IMR-90 (cell line): Measurements from ENCODE around the gene TSKU. TPM values are rescaled to one million over a fixed set of nuclear protein-coding genes. Genes with fewer than 3 reads are reported as not detected.

Experiments used
- ATAC-seq: fragments of 200-7000 bp; cut with Tn5 transposase; 2 replicates; pipeline ENCODE4 v1.9.1; 2020; ENCODE audit warnings: low read depth, mild to moderate bottlenecking, moderate library complexity
- BruUV-seq: library from RNA; stranded (reverse); fragments of 400-500 nt; replicated peaks from 2 replicates; lab custom pipeline; 2021; lab: Mats Ljungman, UMichigan
- CTCF ChIA-PET: fragments of 300-600 bp; formaldehyde crosslinking; extraction: SDS; loops from one replicate; lab custom pipeline; 2021; ENCODE audit warnings: antibody characterized with exemption; lab: Yijun Ruan, JAX
- POLR2A ChIA-PET: fragments of 300-600 bp; sonication (Branson Sonifier 250); formaldehyde crosslinking; loops from one replicate; lab custom pipeline; 2022; ENCODE audit warnings: antibody characterized with exemption; ENCODE audit not compliant: unreplicated experiment; lab: Charles Lee
- DNase-seq: peaks from one replicate; pipeline ENCODE4 v3.0.0; 2013
- H2AFZ ChIP-seq: replicated peaks from 2 replicates; pipeline ENCODE3; 2013; ENCODE audit warnings: low read length, mild to moderate bottlenecking; ENCODE audit not compliant: poor library complexity
- H2AK5ac ChIP-seq: 2 replicates; pipeline ENCODE4 v1.6.1; 2013; ENCODE audit warnings: low read depth, low read length, inconsistent platforms
- H2AK9ac ChIP-seq: replicated peaks from 2 replicates; pipeline ENCODE3; 2013; ENCODE audit warnings: mild to moderate bottlenecking, low read depth, low read length, moderate library complexity; ENCODE audit not compliant: poor library complexity
- H2BK120ac ChIP-seq: 2 replicates; pipeline ENCODE4 v1.6.1; 2013; ENCODE audit warnings: low read depth, low read length, inconsistent platforms
- H2BK15ac ChIP-seq: 3 replicates; pipeline ENCODE4 v1.6.1; 2013; ENCODE audit warnings: low read depth, low read length, inconsistent platforms
- H2BK20ac ChIP-seq: 2 replicates; pipeline ENCODE4 v1.6.1; 2013; ENCODE audit warnings: low read depth, mild to moderate bottlenecking, inconsistent platforms, low read length, moderate library complexity
- H2BK5ac ChIP-seq: 2 replicates; pipeline ENCODE4 v1.6.1; 2013; ENCODE audit warnings: mild to moderate bottlenecking, low read depth, low read length, inconsistent platforms; ENCODE audit not compliant: poor library complexity, severe bottlenecking
- H3K14ac ChIP-seq: replicated peaks from 2 replicates; pipeline ENCODE4 v1.6.1; 2013; ENCODE audit warnings: low read depth, low read length, inconsistent platforms
- H3K18ac ChIP-seq: 2 replicates; pipeline ENCODE4 v1.6.1; 2013; ENCODE audit warnings: low read depth, low read length, control low read depth
- H3K23ac ChIP-seq: 2 replicates; pipeline ENCODE4 v1.6.1; 2013; ENCODE audit warnings: low read depth, low read length, inconsistent platforms
- H3K27ac ChIP-seq: 2 replicates; pipeline ENCODE4 v1.5.1; 2013; ENCODE audit warnings: mild to moderate bottlenecking, control low read depth, low read length; ENCODE audit not compliant: insufficient read depth
- H3K27me3 ChIP-seq: 2 replicates; pipeline ENCODE4 v1.6.1; 2013; ENCODE audit warnings: low read length; ENCODE audit not compliant: control insufficient read depth, insufficient read depth
- H3K36me3 ChIP-seq: 2 replicates; pipeline ENCODE4 v1.6.1; 2013; ENCODE audit warnings: low read length, mixed read lengths; ENCODE audit not compliant: control insufficient read depth, insufficient read depth
- H3K4ac ChIP-seq: 2 replicates; pipeline ENCODE4 v1.6.1; 2013; ENCODE audit warnings: low read depth, low read length, inconsistent platforms
- H3K4me1 ChIP-seq: 2 replicates; pipeline ENCODE4 v1.6.1; 2013; ENCODE audit warnings: low read length, mixed read lengths; ENCODE audit not compliant: control insufficient read depth, insufficient read depth
- H3K4me2 ChIP-seq: 2 replicates; pipeline ENCODE4 v1.6.1; 2013; ENCODE audit warnings: low read depth, mild to moderate bottlenecking, control low read depth, low read length, moderate library complexity
- H3K4me3 ChIP-seq: 2 replicates; pipeline ENCODE4 v1.5.1; 2013; ENCODE audit warnings: low read depth, mild to moderate bottlenecking, control low read depth, low read length, moderate library complexity; ENCODE audit not compliant: insufficient read depth
- H3K56ac ChIP-seq: 2 replicates; pipeline ENCODE4 v1.6.1; 2013; ENCODE audit warnings: low read length, inconsistent platforms; ENCODE audit not compliant: insufficient read depth; ENCODE audit errors: extremely low read depth
- H3K79me1 ChIP-seq, 2 experiments: 2 replicates each; pipeline ENCODE4 v1.6.1; 2013; ENCODE audit warnings: low read length in 2 of 2, inconsistent platforms in 1 of 2, low read depth in 1 of 2
- H3K9ac ChIP-seq: 2 replicates; pipeline ENCODE4 v1.6.1; 2013; ENCODE audit warnings: low read depth, low read length, control low read depth
- H3K9me1 ChIP-seq: 2 replicates; pipeline ENCODE4 v1.6.1; 2013; ENCODE audit warnings: low read length, inconsistent platforms; ENCODE audit not compliant: insufficient read depth
- H3K9me3 ChIP-seq: 2 replicates; pipeline ENCODE4 v1.6.1; 2013; ENCODE audit warnings: low read length; ENCODE audit not compliant: control insufficient read depth, insufficient read depth
- H4K20me1 ChIP-seq: 2 replicates; pipeline ENCODE4 v1.6.1; 2013; ENCODE audit warnings: low read length, inconsistent platforms; ENCODE audit not compliant: insufficient read depth
- H4K5ac ChIP-seq: 2 replicates; pipeline ENCODE4 v1.6.1; 2013; ENCODE audit warnings: mild to moderate bottlenecking, low read depth, low read length, control low read depth
- H4K8ac ChIP-seq, 2 experiments: 2 replicates each; pipeline ENCODE4 v1.6.1; 2013; ENCODE audit warnings: low read depth in 2 of 2, low read length in 2 of 2, control low read depth in 1 of 2, inconsistent platforms in 1 of 2
- H4K91ac ChIP-seq: 2 replicates; pipeline ENCODE4 v1.6.1; 2013; ENCODE audit warnings: low read depth, low read length, inconsistent platforms; ENCODE audit not compliant: insufficient read depth
- MAFK ChIP-seq: IDR thresholded peaks from 2 replicates; pipeline ENCODE4 v1.6.1; 2012; ENCODE audit warnings: low read depth, low read length, improper control_type of control experiment
- RFX5 ChIP-seq: IDR thresholded peaks from 2 replicates; pipeline ENCODE4 v1.8.0; 2012; ENCODE audit warnings: low read depth, mild to moderate bottlenecking, low read length, moderate library complexity
- WGBS, 2 experiments: methylation state at CpG; one replicate each; pipeline versions ENCODE4 v1.1.5 to v1.1.7; 2013; ENCODE audit warnings: missing lambda C conversion rate in 2 of 2; ENCODE audit not compliant: insufficient read length in 1 of 2; ENCODE audit errors: extremely low coverage in 2 of 2; 5-methylcytosine and 5-hydroxymethylcytosine counted together
- dilution Hi-C: fragments of 300-500 bp; cut with HindIII; formaldehyde crosslinking; loops from one replicate; pipeline ENCODE4 v1.14.3; 2018; ENCODE audit warnings: low sequenced_read_pairs; ENCODE audit not compliant: unreplicated experiment
- in situ Hi-C: fragments of 300-500 bp; cut with MboI; formaldehyde crosslinking; loops from 3 replicates; pipeline ENCODE4 v1.14.3; 2019; ENCODE audit warnings: low sequenced_read_pairs, inconsistent platforms, mixed read lengths
- intact Hi-C: fragments of 100-400 bp; cut with micrococcal nuclease; formaldehyde crosslinking; loops from 2 replicates; pipeline ENCODE4 v1.10.0; 2022
- polyA plus RNA-seq, 3 experiments: library from polyadenylated mRNA; depleted of rRNA; stranded (reverse); fragments of >200 nt; gene quantifications; 2 replicates each; pipeline ENCODE4 v1.2.3, GENCODE V29; 2012; ENCODE audit warnings: low replicate concordance in 1 of 3
- total RNA-seq: library from RNA; depleted of rRNA; stranded (reverse); fragments of >200 nt; gene quantifications from 2 replicates; pipeline ENCODE4 v1.2.3, GENCODE V29; 2012

TSKU gene
- total and polyA plus RNA-seq, 2 of the 4 experiments (the other 2 are of a cell fraction): 6.8 to 26.6 TPM

GRCh38 chr11:76786441-76787014 is 3.4 kb downstream of the TSKU start:
- 100% methylated on average over 1 of the region's 4 CpGs; no CpG with 5 or more reads in 1 of the 2 experiments for WGBS, 2 experiments
- DNase-seq: no peak
- H4K5ac ChIP-seq: no peak overlapping the region
- in situ Hi-C loops: loop anchor here (5.0 kb wide), 1 partner anchor 44 kb away; no protein-coding TSS in a partner anchor
- dilution Hi-C loops: no loop called here
- no peak overlapping the region for H3K56ac ChIP-seq
- no peak overlapping the region for H2BK20ac ChIP-seq
- no peak overlapping the region for H3K4me3 ChIP-seq
- no peak overlapping the region for H3K9ac ChIP-seq
- TF ChIP-seq RFX5 (no peak), MAFK (0 out of 2 replicates have a peak, but pooled peaks have one; percentile 27)
- peaks cover 19% of the 10 kb centered on the region for H3K9me1 ChIP-seq
- no peak overlapping the region for H2BK5ac ChIP-seq
- H2BK120ac ChIP-seq: no peak overlapping the region
- no peak overlapping the region for H3K14ac ChIP-seq
- peaks cover 66% of the 10 kb centered on the region for H4K20me1 ChIP-seq
- ATAC-seq: no peak
- H3K79me1 ChIP-seq: peaks cover 27 to 73% of the 10 kb centered on the region in 2 experiments
- H3K9me3 ChIP-seq: no peaks in the 10 kb centered on the region
- no peak overlapping the region for H3K23ac ChIP-seq
- no peak overlapping the region for H2AK5ac ChIP-seq
- no peak overlapping the region for H4K8ac ChIP-seq
- H3K36me3 ChIP-seq: peaks cover 14% of the 10 kb centered on the region; the same call in 1 of the 2 replicates
- no peak overlapping the region for H3K27ac ChIP-seq
- BruUV-seq: no TSS peak
- ChIA-PET CTCF (no interaction called here), POLR2A (no interaction called here)
- H3K4me1 ChIP-seq: peaks cover 19% of the 10 kb centered on the region
- H3K4me2 ChIP-seq: no peak overlapping the region
- no peak overlapping the region for H3K18ac ChIP-seq
- no peak overlapping the region for H2BK15ac ChIP-seq
- no peak overlapping the region for H2AFZ ChIP-seq
- intact Hi-C loops: no loop called here
- H4K91ac ChIP-seq: no peak overlapping the region
- H2AK9ac ChIP-seq: no peak overlapping the region
- no peak overlapping the region for H3K4ac ChIP-seq
- H3K27me3 ChIP-seq: no peaks in the 10 kb centered on the region
